Measurements from ENCODE around the gene MED13L. TPM values are rescaled to one million over a fixed set of nuclear protein-coding genes. Genes with fewer than 3 reads are reported as not detected.

Gene MED13L
- polyA plus RNA-seq, 10 donors: 43.0 to 60.2 (median 47.3) TPM

- DNase-seq: no peak
These were observed 61.3 kb downstream of the MED13L start for GRCh38 chr12:116216022-116216756.

DNA sequence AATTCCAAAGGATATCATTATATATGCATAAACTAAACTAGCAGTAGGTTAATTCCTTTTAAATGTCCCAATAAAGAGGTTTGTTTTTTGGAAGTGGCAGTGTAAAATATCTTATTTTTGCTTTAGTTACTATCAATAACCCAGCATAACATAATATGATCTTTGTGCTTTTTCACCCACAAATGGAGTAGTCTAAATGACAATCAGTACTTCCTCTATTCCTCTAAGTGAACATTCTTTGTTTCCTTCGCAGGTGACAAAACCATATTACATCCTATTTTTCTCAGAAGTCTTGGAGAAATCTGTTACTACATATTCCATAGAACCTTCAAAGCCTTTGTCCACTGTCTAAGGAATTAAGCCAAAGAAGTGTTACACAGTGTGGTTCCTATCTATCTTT lies 62.5 kb downstream of the MED13L start:
- DNase-seq: no peak

DNA sequence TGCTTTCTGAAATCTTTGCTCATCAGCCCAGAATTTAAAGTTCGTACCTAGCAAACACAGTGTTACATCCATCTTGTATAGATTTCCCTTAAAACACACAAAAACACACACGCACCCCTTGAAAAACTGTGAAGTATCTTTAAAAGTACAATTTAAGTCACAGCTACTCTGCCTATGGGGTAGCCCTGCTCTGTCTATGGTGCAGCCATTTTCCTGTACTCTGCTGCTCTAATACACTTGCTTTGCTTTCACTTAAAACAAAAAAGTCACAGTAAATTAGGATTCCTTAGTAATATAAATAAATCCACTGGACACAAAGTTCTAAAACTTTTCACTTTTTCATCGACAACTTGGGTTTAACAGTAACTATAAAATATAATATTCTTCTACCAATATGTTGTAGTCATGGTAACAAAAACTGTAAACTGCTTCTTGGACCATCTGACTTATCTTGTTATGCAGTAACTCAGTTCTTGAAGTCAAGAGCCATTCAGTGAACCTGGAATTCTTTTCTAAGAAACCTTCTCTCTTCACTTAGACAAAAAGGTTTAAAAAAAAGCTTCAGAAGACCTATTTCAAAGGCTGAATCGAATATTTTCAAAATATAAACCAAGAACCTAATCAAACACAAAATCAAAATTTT lies 63.5 kb downstream of the MED13L start:
- DNase-seq: no peak

DNA sequence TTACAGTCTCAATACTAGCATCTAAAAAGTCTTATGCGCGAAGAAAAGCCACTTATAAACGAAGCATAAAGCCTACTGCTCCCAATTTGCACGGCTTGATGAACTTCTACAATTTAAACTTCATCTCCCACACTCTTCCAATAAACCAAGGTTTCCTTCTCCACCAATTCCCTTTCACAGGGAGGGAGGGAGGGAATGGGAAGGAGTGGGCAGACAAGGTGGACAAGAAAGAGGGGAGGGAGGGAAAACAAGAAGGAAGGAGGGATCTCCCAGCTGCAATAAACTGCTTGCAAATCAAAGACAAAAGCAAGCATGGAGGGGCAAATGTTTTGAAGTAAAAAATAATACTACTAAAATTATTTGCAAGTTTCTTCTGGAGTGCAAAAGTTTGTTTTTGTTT lies 64.5 kb downstream of the MED13L start:
- no peak for DNase-seq

DNA sequence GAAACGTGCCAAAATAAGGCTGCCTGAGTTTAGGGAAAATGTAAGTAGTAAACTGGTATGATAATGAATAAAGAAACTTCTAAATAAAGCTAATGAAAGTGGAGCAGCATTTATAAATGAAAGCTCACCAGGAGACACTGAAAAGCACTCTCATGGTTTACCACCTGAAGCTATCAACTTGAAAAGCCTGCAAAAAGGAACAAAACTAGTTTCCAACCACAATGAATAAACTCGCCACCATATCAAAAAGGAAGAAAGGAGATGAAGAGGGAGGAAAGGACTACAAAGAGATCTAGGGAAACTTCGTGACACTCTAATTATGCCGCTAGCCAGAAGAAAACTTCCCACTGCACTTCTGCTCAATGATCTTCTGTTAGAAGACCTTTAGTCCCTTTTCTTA lies 66.7 kb downstream of the MED13L start:
- DNase-seq: no peak

DNA sequence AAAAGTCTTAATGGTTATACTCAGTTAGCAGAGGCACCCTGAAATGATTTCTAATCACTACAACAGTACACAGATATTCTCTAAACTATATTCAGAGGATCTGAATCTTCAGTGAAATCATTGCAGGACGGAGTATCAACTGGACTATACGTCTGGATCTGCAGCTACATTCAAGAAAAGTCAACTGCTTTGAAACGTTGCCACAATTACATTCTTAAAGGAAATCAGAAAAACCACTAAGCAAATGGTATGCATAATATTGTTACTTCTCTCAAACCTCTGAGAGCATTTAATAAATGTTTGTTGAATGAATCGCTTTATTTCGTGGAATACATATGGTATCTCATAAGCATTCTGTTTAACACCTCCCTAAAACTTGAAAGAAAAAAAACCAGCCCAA lies 67.4 kb downstream of the MED13L start:
- DNase-seq: peak in 1 of 3 donors; percentile 29

- DNase-seq: no peak
These were observed 68.0 kb downstream of the MED13L start for GRCh38 chr12:116209503-116209902.

GRCh38 chr12:116207274-116207673 lies 70.2 kb downstream of the MED13L start:
- DNase-seq: no peak

- DNase-seq: no peak
These were observed 70.7 kb downstream of the MED13L start for GRCh38 chr12:116206828-116207227.

DNA sequence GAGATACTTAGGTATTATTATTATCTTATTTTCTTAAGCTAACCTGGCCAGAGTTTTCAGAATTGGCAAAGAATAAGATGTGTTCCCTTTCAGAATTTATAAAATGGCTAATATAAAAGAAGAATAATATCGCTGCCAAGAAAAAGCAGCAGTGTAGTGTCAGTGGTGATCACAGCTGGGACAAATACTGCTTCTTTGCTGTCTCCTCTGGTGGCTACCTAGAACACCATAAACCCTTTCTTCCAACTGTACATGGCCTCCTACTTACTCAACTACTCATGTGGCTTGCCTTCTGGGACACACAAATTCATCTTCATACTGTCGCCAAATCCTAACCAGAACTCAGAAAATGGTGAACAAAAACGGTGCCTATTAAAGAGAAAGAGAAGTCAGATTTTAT lies 72.7 kb downstream of the MED13L start:
- DNase-seq: no peak

GRCh38 chr12:116204169-116204568 lies 73.3 kb downstream of the MED13L start:
- DNase-seq: no peak

DNA sequence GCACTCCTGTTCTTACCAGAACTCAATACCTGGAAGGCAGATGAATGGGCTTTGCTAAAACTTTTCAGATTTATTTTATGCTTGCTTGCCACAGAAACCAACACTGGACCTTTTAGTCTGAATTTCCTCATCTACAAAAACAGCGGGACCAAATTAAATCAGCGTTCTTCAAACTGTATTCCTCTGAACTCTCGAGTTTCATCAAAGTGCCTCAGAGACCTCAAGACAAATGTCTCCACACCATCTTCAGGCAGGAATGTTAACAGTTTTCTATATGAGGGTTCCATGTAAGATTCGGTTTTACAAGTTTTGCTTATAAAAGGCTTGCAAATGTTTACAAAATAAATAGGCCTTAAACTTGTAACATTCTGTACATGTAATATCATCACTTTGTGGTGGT lies 74.6 kb downstream of the MED13L start:
- DNase-seq: peak in 2 of 3 donors; percentile 30

DNA sequence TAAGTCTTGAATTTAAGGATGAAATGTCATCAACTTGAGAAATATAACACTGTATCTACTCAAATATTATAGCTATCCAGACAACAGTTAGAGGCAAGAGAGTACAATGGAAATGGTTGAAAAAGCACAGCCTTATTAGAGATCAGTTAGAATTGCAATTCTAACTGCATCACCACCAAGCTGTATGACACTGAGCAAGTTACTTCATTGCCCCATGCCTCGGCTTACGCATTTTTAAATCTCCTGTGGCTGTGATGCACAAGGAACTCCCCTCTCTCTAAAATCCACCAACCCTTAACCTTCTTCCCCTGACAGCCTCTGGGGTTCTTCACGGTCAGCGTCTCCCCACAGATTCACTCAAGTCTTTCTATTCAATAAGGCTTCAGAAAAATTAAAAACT lies 75.1 kb downstream of the MED13L start:
- DNase-seq: peak in 1 of 3 donors; percentile 27

DNA sequence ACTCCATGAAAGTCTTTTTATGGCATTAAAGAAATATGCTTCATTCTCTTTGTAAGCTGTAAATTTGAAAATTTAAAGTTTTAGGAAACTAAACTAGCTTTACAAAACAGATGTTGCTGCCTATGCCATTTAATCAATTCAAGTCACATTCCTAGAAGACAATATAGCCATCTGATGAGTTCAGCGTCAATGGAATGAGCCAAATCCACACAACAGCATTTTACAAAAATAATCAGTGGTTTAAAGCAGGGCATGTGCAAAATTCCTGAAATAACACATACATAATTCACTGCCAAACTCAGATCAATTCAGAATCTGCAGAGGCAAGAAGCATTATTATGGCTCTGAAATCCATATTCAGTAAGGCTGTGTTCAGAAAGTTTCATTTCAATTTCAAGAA lies 75.6 kb downstream of the MED13L start:
- DNase-seq: peak in 1 of 3 donors; percentile 38

GRCh38 chr12:116201359-116201758 lies 76.1 kb downstream of the MED13L start:
- DNase-seq: no peak

DNA sequence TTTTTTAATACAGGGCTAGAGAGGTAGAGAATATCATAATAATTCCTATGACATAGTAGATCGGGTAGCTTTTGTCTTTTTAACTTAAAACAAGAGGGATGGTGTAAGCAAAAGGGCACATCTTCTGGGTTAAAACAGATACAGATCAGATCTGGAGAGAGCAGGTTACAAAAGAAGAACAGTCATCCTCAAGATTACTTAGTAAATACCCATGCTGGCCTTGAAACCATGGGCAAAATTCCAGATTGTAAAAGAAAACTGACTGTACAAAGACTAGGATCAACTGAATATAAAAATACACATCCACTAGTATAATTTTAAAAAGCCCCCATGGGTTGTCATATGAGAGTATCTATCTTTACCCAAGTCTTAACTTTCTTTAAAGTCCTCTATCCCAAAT lies 76.7 kb downstream of the MED13L start:
- DNase-seq: no peak

- no peak for DNase-seq
These were observed 78.3 kb downstream of the MED13L start for GRCh38 chr12:116199160-116199706.

DNA sequence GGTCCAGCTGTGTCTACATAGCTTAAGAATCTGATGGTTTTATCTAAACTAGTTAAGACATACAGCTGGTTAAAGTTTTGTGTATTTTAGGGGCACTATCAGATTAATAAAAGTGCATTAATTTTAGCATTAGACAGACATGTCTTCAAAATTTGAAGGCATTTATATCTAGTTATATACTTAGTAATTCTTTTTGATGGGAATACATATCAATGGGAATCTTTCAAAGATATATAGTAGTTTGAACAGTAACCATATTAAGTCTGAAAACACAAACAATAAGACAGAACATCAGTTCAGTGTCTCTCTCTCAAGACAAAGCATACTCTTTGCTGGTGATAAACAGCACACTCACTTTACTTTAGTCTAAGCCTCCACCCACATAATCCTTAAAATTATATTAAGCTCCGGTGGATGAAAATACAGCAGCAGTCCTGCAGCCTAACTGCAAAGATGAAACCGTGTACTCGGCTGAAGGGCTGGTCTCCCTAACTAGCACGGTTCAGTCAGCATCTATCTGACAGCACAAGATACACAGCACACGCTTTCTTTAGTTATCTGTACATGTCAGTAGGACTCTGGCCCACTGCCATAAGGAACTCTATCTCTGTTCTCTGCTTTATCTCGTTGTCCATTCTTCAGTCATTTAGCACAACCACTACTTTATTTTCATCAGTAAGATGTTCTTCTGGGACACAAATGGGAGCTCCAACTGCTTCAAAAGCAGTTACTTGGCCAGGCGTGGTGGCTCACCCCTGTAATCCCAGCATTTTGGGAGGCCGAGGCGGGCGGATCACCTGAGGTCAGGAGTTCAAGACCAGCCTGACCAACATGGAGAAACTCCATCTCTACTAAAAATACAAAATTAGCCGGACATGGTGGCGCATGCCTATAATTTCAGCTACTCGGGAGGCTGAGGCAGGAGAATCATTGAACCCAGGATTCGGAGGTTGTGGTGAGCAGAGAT lies 80.5 kb downstream of the MED13L start:
- DNase-seq: peak in 1 of 3 donors; percentile 36

DNA sequence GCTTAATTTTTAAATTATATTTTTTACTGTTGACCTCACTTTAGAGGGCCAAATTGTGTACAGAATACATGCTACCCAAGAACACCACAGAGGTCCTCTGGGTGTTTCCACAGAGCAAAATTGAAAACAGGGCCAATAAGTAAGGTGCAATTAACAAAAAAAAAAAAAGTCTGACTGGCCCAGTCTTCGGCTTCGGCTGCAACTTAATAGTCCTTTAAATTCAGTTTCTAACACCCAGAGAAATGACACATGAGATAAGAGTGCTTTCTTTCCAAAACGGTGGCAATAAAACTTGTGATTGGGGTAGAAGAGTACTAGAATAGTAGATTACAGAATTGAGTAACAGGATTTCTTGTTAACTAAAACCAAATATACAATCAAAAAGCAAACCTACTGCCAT lies 81.3 kb downstream of the MED13L start:
- no peak for DNase-seq

DNA sequence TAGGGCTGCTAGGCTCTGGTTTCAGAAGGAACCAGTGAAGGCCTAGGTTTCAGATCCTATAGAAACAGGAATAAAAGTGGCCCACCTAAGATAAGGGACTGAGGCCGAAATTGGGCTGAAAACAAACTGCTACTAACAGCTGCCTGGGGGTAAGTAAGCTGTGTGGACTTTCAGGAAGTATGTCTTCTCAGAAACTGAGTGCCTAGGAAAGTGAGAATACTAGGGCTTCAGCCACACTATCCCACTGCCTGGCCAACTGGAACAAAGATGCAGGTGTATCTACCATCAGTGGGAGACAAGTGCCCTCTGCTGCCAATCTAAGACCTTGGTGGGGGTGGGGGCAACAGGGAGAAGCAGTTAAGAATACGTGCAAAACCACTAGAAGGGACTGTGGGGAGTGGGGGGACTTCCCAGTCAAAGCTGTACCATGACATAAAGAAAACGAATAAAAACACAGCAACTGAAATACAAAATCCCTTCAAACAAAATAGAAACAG lies 82.5 kb downstream of the MED13L start:
- no peak for DNase-seq

GRCh38 chr12:116189692-116190091 lies 87.8 kb downstream of the MED13L start:
- no peak for DNase-seq

DNA sequence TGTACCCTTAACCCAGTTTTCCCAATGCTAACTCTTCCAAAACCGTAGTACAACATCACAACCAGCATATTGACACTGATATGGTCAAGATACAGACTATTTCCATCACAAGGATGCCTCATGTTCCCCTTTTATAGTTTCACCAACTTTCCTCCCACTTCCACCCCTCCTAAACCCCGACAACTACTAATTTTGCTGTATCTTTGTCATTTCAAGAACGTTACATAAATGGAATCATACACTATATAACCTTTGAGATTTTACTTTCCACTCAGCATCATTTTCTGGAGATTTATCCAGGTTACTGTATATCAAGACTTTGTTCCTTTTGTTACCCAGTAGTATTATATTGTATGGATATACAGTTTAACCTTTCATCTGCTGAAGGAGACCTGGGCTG lies 88.9 kb downstream of the MED13L start:
- DNase-seq: no peak

All from muscle of back (tissue), 11 donors.